HG03442 (cell line): ENCODE data around the gene TSACC.
"Not testable (repeated sequence)": the region's sequence is repeated elsewhere in the genome, so short reads cannot be mapped to it uniquely, and the experiment has no call there.

ENCODE experiments used
- ATAC-seq: cut with Tn5 transposase; IDR thresholded peaks from one replicate; pipeline ENCODE4 v1.9.1; 2021; ENCODE audit warnings: mild to moderate bottlenecking, moderate library complexity; ENCODE audit not compliant: unreplicated experiment

Gene TSACC

GRCh38 chr1:156338180-156338976, at the start of gene TSACC, which contains the start of gene CCT3:
Gene TSACC, plus strand, starts transcription at chr1:156338526. Its CDS starts 1,232 bp downstream, at chr1:156339758.
Gene CCT3, minus strand, starts transcription at chr1:156338292. Its CDS starts 108 bp downstream, at chr1:156338184.
- peak; percentile 93 for ATAC-seq

- no peak for ATAC-seq
Measured at GRCh38 chr1:156289857-156290256, 48.5 kb upstream of the TSACC start.

DNA sequence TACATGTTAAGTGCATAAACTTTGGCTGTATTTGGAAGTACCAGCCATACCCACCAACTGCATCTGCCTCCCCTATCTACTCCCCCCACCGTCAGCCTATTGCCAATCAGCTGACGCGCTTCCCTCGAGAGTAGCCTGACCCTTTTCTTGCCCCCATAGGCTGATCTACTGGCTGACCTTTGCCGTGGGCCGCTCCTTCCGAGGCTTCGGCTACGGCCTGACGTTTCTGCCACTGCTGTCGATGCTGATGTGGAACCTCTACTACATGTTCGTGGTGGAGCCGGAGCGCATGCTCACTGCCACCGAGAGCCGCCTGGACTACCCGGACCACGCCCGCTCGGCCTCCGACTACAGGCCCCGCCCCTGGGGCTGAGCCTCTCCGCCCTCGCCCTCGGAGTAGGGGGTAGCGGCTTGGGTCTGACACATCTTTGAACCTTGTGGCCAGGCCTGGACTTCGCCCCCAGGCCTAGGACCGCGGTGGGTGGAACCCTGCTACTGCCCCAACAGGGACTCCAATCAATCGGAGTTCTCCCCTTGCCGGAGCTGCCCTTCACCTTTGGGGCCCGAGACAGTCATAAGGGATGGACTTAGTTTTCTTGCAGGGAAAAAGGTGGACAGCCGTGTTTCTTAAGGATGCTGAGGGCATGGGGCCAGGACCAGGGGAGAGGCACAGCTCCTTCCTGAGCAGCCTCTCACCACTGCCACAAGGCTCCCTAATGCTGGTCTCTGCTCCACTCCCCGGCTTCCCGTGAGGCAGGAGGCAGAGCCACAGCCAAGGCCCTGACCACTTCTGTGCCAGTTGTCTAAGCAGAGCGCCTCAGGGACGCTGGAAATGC, 46.9 kb upstream of the TSACC start:
- ATAC-seq, result peak; percentile 50

DNA sequence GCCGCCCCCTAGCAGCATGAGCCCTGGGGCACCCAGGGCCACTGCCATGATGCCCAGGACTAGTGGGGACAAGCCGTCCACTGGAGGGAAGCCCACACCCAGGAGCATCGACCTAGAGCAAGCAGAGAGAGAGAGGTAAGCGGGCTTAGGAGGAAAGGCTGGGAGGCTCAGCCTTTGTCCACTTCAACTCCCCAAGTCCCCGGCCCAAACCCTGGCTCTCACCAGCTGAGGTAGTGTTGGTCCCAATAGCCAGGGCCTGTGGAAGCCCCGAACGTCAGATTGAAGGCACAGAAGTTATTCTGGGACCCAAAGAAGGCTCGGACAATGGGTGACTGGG, 45.3 kb upstream of the TSACC start:
- no peak for ATAC-seq

DNA sequence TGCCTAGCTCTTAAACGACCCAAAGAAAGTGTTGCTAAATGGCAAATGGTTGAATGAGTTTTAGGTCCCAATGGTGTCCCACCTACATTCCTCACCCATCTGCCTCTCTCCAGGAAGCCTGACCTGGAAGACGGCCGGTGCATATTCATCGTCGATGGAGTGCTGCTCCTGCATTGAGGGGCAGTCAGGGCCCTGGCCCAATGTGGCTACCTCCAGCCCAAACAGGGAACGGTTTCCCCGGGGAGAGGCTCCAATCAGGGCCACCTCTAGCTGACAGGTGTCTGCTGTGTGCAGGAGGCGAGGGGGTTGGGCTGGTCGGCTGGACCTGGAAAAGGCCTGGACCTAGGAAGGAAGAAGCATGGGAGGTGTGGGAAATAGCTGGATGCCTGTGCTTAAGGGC, 44.4 kb upstream of the TSACC start:
- no peak for ATAC-seq

- no peak for ATAC-seq
Measured at GRCh38 chr1:156295391-156295947, 42.9 kb upstream of the TSACC start, which contains the start of gene GLMP. Gene GLMP, minus strand, starts transcription at chr1:156295679. Its CDS starts 34 bp downstream, at chr1:156295645.

- ATAC-seq, result no peak
Measured at GRCh38 chr1:156298852-156299357, 39.4 kb upstream of the TSACC start, which contains the start of gene VHLL. Gene VHLL, minus strand, starts transcription at chr1:156299307. Its CDS starts 118 bp downstream, at chr1:156299189.

DNA sequence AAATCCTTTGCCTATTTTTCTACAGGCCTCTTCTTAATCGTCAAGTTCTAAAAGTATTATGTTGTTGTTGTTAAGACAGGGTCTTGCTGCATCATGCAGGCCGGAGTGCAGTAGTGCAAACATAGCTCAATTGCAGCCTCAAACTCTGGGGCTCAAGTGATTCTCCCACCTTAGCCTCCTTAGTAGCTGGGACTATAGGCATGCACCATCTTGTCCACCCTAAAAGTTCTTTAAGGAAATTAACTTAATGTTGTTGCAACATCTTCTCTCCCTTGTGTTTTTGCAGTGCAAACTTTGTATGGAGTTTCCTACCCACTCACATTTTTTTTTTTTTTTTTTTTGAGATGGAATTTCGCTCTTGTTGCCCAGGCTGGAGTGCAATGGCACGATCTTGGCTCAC, 35.1 kb upstream of the TSACC start:
- no peak for ATAC-seq

DNA sequence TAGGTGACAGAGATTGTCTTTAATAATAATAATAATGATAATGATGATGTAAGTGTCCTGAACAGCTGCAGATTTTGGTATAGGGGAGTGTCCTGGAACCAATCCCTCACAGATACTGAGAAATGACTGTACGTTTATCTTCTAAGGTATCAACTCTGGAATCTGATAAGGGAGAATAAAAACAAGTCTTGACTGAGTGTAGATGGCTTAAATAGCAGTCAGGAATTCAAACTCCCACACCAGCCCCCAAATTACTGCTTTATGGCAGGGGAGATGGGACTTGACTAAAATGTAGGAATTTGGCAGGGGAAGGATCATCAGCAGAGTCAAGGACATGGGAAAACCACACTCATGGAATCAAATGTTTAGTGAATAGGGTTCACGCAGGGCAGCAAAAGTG, 33.1 kb upstream of the TSACC start:
- no peak for ATAC-seq

- ATAC-seq, result no peak
Measured at GRCh38 chr1:156308078-156308477, 30.2 kb upstream of the TSACC start.

GRCh38 chr1:156310962-156311361, 27.4 kb upstream of the TSACC start:
- ATAC-seq, result no peak

GRCh38 chr1:156316909-156317308, 21.4 kb upstream of the TSACC start:
- no peak for ATAC-seq

- ATAC-seq, result no peak
Measured at GRCh38 chr1:156319664-156320063, 18.7 kb upstream of the TSACC start.

GRCh38 chr1:156320560-156320959, 17.8 kb upstream of the TSACC start:
- ATAC-seq, result no peak

DNA sequence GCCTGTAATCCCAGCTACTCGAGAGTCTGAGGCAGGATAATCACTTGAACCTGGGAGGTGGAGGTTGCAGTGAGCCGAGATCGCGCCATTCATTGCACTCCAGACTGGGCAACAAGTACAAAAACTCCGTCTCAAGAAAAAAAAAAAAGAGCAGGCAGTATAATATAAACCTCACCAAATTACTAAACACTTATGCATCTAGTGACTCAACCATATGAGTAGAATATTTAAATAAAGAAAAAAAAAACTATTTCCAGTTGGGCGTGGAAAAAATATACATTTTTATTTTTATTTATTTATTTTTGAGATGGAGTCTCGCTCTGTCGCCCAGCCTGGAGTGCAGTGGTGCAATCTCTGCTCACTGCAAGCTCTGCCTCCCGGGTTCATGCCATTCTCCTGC, 15.1 kb upstream of the TSACC start:
- ATAC-seq, result not testable (repeated sequence)

GRCh38 chr1:156336242-156336641, 2.1 kb upstream of the TSACC start:
- no peak for ATAC-seq

- no peak for ATAC-seq
Measured at GRCh38 chr1:156337052-156337887, 1.1 kb upstream of the TSACC start.

GRCh38 chr1:156337888-156338179, 492 bp upstream of the TSACC start:
- no peak for ATAC-seq

DNA sequence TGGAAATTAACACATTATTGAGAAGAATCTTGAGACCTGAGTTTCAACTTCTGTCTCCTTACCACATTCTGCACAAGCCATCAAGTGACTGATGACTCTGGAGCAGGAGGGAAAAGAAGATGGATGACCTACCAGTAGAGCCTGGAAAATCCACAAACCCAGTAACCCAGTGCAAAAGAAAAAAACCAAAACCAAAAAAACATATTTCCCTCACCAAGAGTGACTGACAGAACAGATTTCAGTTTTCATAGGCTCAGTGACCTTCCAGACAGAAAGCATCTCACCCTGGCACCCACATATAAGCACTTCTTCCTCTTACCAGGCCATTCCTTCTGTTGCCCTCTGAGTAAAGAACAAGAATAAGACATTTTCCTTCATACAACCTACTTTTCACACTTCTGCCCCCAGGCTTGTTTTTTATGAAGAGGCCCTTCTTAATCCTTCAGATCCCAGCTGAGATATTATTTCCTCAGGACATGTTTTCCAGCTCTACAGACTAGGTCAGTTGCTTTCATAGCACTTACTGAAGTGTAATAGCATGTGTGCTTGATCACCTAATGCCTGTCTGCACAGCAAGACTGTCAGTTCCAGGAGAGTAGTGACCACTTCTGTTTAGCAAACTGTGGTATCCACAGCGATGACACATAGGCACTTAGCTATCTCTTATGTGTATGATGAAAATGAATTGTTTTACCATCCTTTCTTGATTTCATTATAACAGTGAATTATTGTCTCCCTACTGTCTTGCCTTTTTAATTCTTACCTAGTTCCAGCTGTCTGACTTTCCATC, 4.0 kb downstream of the TSACC start:
- no peak for ATAC-seq

GRCh38 chr1:156344409-156344808, 6.1 kb downstream of the TSACC start:
- ATAC-seq, result no peak
